Caco-2 (cell line): ENCODE data around the gene TRAPPC11. TPM values are rescaled to one million over a fixed set of nuclear protein-coding genes. Genes with fewer than 3 reads are reported as not detected.

ENCODE experiments used
- BruUV-seq: library from RNA; stranded (reverse); fragments of 400-500 nt; replicated peaks from 2 replicates; lab custom pipeline; 2021; lab: Mats Ljungman, UMichigan
- CTCF ChIA-PET: fragments of 300-600 bp; sonication (Branson Sonifier 250); formaldehyde crosslinking; loops from one replicate; lab custom pipeline; 2022; ENCODE audit warnings: antibody characterized with exemption; lab: Charles Lee
- POLR2A ChIA-PET: fragments of 300-600 bp; sonication (Branson Sonifier 250); formaldehyde crosslinking; loops from one replicate; lab custom pipeline; 2022; ENCODE audit warnings: antibody characterized with exemption; lab: Charles Lee
- DNase-seq, 2 experiments: peaks; one replicate each; pipeline versions ENCODE4 v3.0.0 to v3.0.0-alpha.2; 2020 to 2022
- H3K27me3 ChIP-seq: replicated peaks from 2 replicates; pipeline ENCODE4 v1.6.0; 2011; ENCODE audit warnings: low read length; ENCODE audit not compliant: control insufficient read depth, insufficient read depth
- H3K36me3 ChIP-seq: 2 replicates; pipeline ENCODE4 v1.5.1; 2011; ENCODE audit warnings: low read length; ENCODE audit not compliant: control insufficient read depth, insufficient read depth
- H3K4me1 ChIP-seq: fragments of 250-450 bp; sonication (Bioruptor Pico); 2 replicates; pipeline ENCODE4 v1.5.1; 2020; ENCODE audit warnings: mild to moderate bottlenecking
- H3K4me3 ChIP-seq: 2 replicates; pipeline ENCODE4 v1.5.1; 2011; ENCODE audit warnings: low read depth, mild to moderate bottlenecking, control low read depth, low read length
- H3K9me3 ChIP-seq: fragments of 250-450 bp; sonication (Bioruptor Pico); 2 replicates; pipeline ENCODE4 v1.5.1; 2020; ENCODE audit warnings: mild to moderate bottlenecking, moderate library complexity
- H3K27ac Mint-ChIP-seq: one replicate; pipeline ENCODE4 v1.8.0; 2022; ENCODE audit warnings: mixed read lengths; ENCODE audit not compliant: unreplicated experiment
- H3K27me3 Mint-ChIP-seq: one replicate; pipeline ENCODE4 v1.8.0; 2022; ENCODE audit warnings: mixed read lengths; ENCODE audit not compliant: insufficient read depth, unreplicated experiment
- H3K36me3 Mint-ChIP-seq: one replicate; pipeline ENCODE4 v1.8.0; 2022; ENCODE audit warnings: mild to moderate bottlenecking, mixed read lengths; ENCODE audit not compliant: insufficient read depth, unreplicated experiment
- H3K4me1 Mint-ChIP-seq: one replicate; pipeline ENCODE4 v1.8.0; 2022; ENCODE audit warnings: low read depth, mixed read lengths; ENCODE audit not compliant: unreplicated experiment
- H3K4me3 Mint-ChIP-seq: one replicate; pipeline ENCODE4 v1.8.0; 2022; ENCODE audit warnings: mild to moderate bottlenecking, moderate library complexity, mixed read lengths; ENCODE audit not compliant: unreplicated experiment
- H3K9me3 Mint-ChIP-seq: one replicate; pipeline ENCODE4 v1.8.0; 2022; ENCODE audit warnings: mixed read lengths; ENCODE audit not compliant: unreplicated experiment
- CTCF ChIP-seq, 2 experiments: fragments of 200-600 bp in 1 of 2; IDR thresholded peaks; 1 replicate in 1 of 2; 2 replicates in 1 of 2; pipeline versions ENCODE4 v1.5.1 to v1.8.0; 2011 to 2022; ENCODE audit warnings: antibody characterized with exemption in 1 of 2, control low read depth in 1 of 2, inconsistent platforms in 1 of 2, low read depth in 1 of 2, low read length in 1 of 2, mild to moderate bottlenecking in 1 of 2, moderate library complexity in 1 of 2; ENCODE audit not compliant: insufficient read depth in 1 of 2, severe bottlenecking in 1 of 2, unreplicated experiment in 1 of 2
- intact Hi-C: fragments of 100-400 bp; cut with micrococcal nuclease; formaldehyde crosslinking; loops from one replicate; pipeline ENCODE4 v1.10.0; 2022; ENCODE audit not compliant: unreplicated experiment
- total RNA-seq: library from RNA; stranded (reverse); gene quantifications from 2 replicates; pipeline ENCODE4 v1.2.3, GENCODE V29; 2022

The TRAPPC11 gene
- total RNA-seq, 1 experiment from 2014 or later: 25.7 TPM

GRCh38 chr4:183666088-183666487 lies 7.0 kb downstream of the TRAPPC11 start:
- H3K4me1 Mint-ChIP-seq: no peaks in the 10 kb centered on the region
- no TSS peak for BruUV-seq
- no peaks in the 10 kb centered on the region for H3K27me3 Mint-ChIP-seq
- DNase-seq: no peak
- ChIA-PET POLR2A (no interaction called here), CTCF (no interaction called here)
- TF ChIP-seq CTCF (IDR thresholded peaks at IDR 0.05; ENCODE audit: insufficient read depth in 1 of 2, low read depth in 1 of 2, low read length in 1 of 2, severe bottlenecking in 1 of 2, unreplicated experiment in 1 of 2): no peak
- peaks cover 12% of the 10 kb centered on the region for H3K36me3 Mint-ChIP-seq
- H3K9me3 Mint-ChIP-seq: no peaks in the 10 kb centered on the region
- Histone ChIP-seq H3K27me3 (no peaks in the 10 kb centered on the region), H3K4me3 (no peak overlapping the region), H3K36me3 (no peaks in the 10 kb centered on the region), H3K4me1 (no peaks in the 10 kb centered on the region), H3K9me3 (no peaks in the 10 kb centered on the region)
- intact Hi-C loops: no loop called here
- H3K27ac Mint-ChIP-seq: no peak overlapping the region
- H3K4me3 Mint-ChIP-seq: no peak overlapping the region

GRCh38 chr4:183670251-183670650 lies 11.2 kb downstream of the TRAPPC11 start:
- H3K27me3 Mint-ChIP-seq: no peaks in the 10 kb centered on the region
- H3K9me3 ChIP-seq: no peaks in the 10 kb centered on the region
- no peak overlapping the region for H3K27ac Mint-ChIP-seq
- H3K4me1 ChIP-seq: no peaks in the 10 kb centered on the region
- no peak for DNase-seq
- no peaks in the 10 kb centered on the region for H3K4me1 Mint-ChIP-seq
- H3K4me3 ChIP-seq: no peak overlapping the region
- H3K36me3 ChIP-seq: no peaks in the 10 kb centered on the region
- ChIA-PET CTCF (no interaction called here), POLR2A (no interaction called here)
- H3K36me3 Mint-ChIP-seq: peaks cover 9% of the 10 kb centered on the region
- no peak for TF ChIP-seq CTCF (IDR thresholded peaks at IDR 0.05; ENCODE audit: insufficient read depth in 1 of 2, low read depth in 1 of 2, low read length in 1 of 2, severe bottlenecking in 1 of 2, unreplicated experiment in 1 of 2)
- no TSS peak for BruUV-seq
- H3K4me3 Mint-ChIP-seq: no peak overlapping the region
- no peaks in the 10 kb centered on the region for H3K9me3 Mint-ChIP-seq
- intact Hi-C loops: no loop called here
- H3K27me3 ChIP-seq: no peaks in the 10 kb centered on the region

GRCh38 chr4:183670960-183671555 lies 12.0 kb downstream of the TRAPPC11 start:
- H3K4me3 ChIP-seq: no peak overlapping the region
- no TSS peak for BruUV-seq
- ChIA-PET POLR2A (no interaction called here), CTCF (no interaction called here)
- Mint-ChIP-seq H3K36me3 (peaks cover 6% of the 10 kb centered on the region), H3K4me3 (no peak overlapping the region), H3K27ac (no peak overlapping the region), H3K4me1 (no peaks in the 10 kb centered on the region), H3K9me3 (no peaks in the 10 kb centered on the region), H3K27me3 (no peaks in the 10 kb centered on the region)
- no peaks in the 10 kb centered on the region for H3K27me3 ChIP-seq
- H3K36me3 ChIP-seq: no peaks in the 10 kb centered on the region
- DNase-seq: no peak
- no peak for TF ChIP-seq CTCF (IDR thresholded peaks at IDR 0.05; ENCODE audit: insufficient read depth in 1 of 2, low read depth in 1 of 2, low read length in 1 of 2, severe bottlenecking in 1 of 2, unreplicated experiment in 1 of 2)
- intact Hi-C loops: no loop called here
- no peaks in the 10 kb centered on the region for H3K9me3 ChIP-seq
- H3K4me1 ChIP-seq: no peaks in the 10 kb centered on the region
